ENCODE data around the gene ROCK2. TPM values are rescaled to one million over a fixed set of nuclear protein-coding genes. Genes with fewer than 3 reads are reported as not detected.

ROCK2 gene
- total RNA-seq, 1 donor from 2014 or later, result 45.1 TPM

DNA sequence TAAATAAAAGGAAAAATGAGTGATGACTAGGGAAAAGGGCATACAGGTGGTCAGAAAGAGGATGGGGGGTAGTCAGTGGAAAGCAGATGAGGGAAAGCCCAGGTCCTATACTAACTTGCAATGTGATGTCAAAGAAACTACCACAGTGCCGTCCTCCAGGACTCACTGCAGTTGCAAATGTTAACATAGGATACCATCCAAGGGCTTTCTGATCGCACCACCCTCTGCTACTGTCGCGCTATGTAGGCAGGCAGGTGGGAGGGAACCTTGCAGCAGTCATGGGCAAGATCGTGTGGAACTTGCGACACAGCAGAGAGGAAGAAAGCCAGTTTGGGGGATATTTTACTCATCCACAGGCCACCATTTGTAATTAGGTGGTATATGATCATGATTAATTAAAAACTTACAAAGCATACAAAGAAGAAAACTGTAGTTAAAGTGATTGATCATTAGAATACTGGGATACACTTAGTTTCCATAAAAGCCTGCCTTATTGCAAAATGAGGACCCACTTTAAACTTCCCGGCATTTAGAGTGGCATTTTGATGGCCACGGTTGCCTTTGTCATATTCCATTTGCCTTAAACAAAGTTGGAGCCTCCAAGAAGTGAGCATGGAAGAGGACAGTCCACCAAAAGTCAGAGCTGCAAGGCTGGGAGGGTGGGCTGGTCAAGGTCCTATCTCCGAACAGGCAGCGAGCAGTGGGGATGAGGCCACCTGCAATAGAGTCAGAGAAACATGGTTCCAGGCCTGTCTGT, 8.5 kb upstream of the ROCK2 start:
- H3K27ac Mint-ChIP-seq (ENCODE audit: unreplicated experiment), result no peak overlapping the region
- peaks cover 16% of the 10 kb centered on the region for H3K27me3 Mint-ChIP-seq (ENCODE audit: low read depth, unreplicated experiment)
- no peak overlapping the region for H3K4me2 ChIP-seq (ENCODE audit: low read length)
- H3K4me1 ChIP-seq (ENCODE audit: insufficient read depth, low read length), result no peaks in the 10 kb centered on the region
- H3K9me3 Mint-ChIP-seq (ENCODE audit: unreplicated experiment), result peaks cover 3% of the 10 kb centered on the region
- H3K4me1 Mint-ChIP-seq (ENCODE audit: low read depth, unreplicated experiment), result peaks cover 5% of the 10 kb centered on the region
- peaks cover 2% of the 10 kb centered on the region for H3K36me3 Mint-ChIP-seq (ENCODE audit: low read depth, unreplicated experiment)
- H3K79me2 ChIP-seq (ENCODE audit: insufficient read depth, low read length), result no peaks in the 10 kb centered on the region
- H4K20me1 ChIP-seq (ENCODE audit: insufficient read depth, low read length), result no peaks in the 10 kb centered on the region
- no peak overlapping the region for H3K4me3 ChIP-seq (ENCODE audit: insufficient read depth, low read depth, low read length)
- H3K27ac ChIP-seq (ENCODE audit: low read depth, low read length), result no peak overlapping the region
- DNase-seq (ENCODE audit: low read depth) (no peak), FAIRE-seq (no peak)
- H3K36me3 ChIP-seq (ENCODE audit: insufficient read depth, low read length), result no peaks in the 10 kb centered on the region
- no peak overlapping the region for H2AFZ ChIP-seq (ENCODE audit: low read depth, low read length)
- H3K9ac ChIP-seq (ENCODE audit: low read length), result no peak overlapping the region
- no peak overlapping the region for H3K4me3 Mint-ChIP-seq (ENCODE audit: unreplicated experiment)
- H3K27me3 ChIP-seq (ENCODE audit: insufficient read depth, low read length), result peaks cover 2% of the 10 kb centered on the region
- no peaks in the 10 kb centered on the region for H3K9me3 ChIP-seq (ENCODE audit: insufficient read depth, low read depth, low read length)
- TF ChIP-seq EZH2 (IDR thresholded peaks at IDR 0.05; ENCODE audit: insufficient read depth, low read length), result no peak
- no peak for TF ChIP-seq CTCF (IDR thresholded peaks at IDR 0.05; ENCODE audit: insufficient read depth, low read depth, low read length)

DNA sequence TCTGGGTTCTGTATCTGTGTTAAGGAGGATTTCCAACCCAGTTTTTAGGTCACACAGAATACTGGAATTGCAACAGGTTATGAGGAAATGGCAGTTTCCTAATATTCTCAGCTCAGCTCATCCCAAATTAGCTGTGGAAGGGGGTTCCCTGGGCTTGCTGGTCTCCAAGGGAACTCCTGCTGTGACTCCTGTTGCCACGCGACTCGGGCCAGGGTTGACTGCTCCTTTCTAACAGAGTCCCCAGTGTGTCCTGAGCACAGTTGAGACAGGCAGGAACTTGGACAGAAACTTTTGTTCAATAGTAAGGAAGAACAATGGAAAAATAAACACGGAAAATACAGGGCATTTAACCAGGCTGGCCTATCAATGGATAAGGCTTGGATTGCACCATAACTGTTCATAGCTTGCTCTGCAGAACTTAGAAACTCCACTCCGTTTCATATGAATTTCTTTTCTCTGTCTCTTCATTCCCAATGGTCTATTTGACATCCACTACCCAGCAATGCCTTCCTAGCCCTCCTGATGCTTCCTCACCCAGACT, 3.8 kb upstream of the ROCK2 start:
- no peak overlapping the region for H3K27ac Mint-ChIP-seq (ENCODE audit: unreplicated experiment)
- peak overlapping the region; percentile 31 for H2AFZ ChIP-seq (ENCODE audit: low read depth, low read length)
- no peak for TF ChIP-seq CTCF (IDR thresholded peaks at IDR 0.05; ENCODE audit: insufficient read depth, low read depth, low read length)
- TF ChIP-seq EZH2 (IDR thresholded peaks at IDR 0.05; ENCODE audit: insufficient read depth, low read length), result no peak

More for the DNA sequence above, 3.8 kb upstream of the ROCK2 start:
- Histone ChIP-seq H3K27me3 (ENCODE audit: insufficient read depth, low read length) (peaks cover 2% of the 10 kb centered on the region), H3K4me1 (ENCODE audit: insufficient read depth, low read length) (peaks cover 8% of the 10 kb centered on the region), H3K36me3 (ENCODE audit: insufficient read depth, low read length) (no peaks in the 10 kb centered on the region), H3K9ac (ENCODE audit: low read length) (no peak overlapping the region), H3K4me3 (ENCODE audit: insufficient read depth, low read depth, low read length) (no peak overlapping the region), H4K20me1 (ENCODE audit: insufficient read depth, low read length) (peaks cover 4% of the 10 kb centered on the region), H3K4me2 (ENCODE audit: low read length) (no peak overlapping the region), H3K9me3 (ENCODE audit: insufficient read depth, low read depth, low read length) (no peaks in the 10 kb centered on the region), H3K79me2 (ENCODE audit: insufficient read depth, low read length) (peaks cover 7% of the 10 kb centered on the region), H3K27ac (ENCODE audit: low read depth, low read length) (no peak overlapping the region)
- no peak for FAIRE-seq
- no peaks in the 10 kb centered on the region for H3K9me3 Mint-ChIP-seq (ENCODE audit: unreplicated experiment)
- no peak for DNase-seq (ENCODE audit: low read depth)
- H3K36me3 Mint-ChIP-seq (ENCODE audit: low read depth, unreplicated experiment), result no peaks in the 10 kb centered on the region
- peaks cover 5% of the 10 kb centered on the region for H3K27me3 Mint-ChIP-seq (ENCODE audit: low read depth, unreplicated experiment)
- H3K4me1 Mint-ChIP-seq (ENCODE audit: low read depth, unreplicated experiment), result peaks cover 12% of the 10 kb centered on the region
- no peak overlapping the region for H3K4me3 Mint-ChIP-seq (ENCODE audit: unreplicated experiment)
